ENCODE results near the gene SP140.
"Not testable (repeated sequence)": the region's sequence is repeated elsewhere in the genome, so short reads cannot be mapped to it uniquely, and the experiment has no call there.

SP140 gene

DNA sequence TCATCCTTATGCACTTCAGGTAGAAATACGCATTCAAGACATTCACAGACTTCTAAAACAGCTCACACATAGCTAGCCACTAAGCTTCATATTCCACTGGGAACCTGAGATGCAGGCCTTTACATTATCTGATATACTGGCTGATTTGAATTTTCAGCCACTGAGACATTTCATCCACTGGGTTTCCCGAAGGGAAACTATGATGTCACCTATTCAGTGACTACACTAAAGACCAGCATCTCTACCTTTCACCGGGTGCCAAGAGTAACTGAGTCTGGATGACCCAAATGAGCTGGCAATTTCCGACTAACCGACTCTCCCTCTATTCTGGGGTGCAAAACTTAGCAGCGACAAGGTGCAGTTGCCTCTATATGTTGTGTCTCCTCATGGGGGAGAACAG, 69.7 kb downstream of the SP140 start:
- DNase-seq, result no peak

DNA sequence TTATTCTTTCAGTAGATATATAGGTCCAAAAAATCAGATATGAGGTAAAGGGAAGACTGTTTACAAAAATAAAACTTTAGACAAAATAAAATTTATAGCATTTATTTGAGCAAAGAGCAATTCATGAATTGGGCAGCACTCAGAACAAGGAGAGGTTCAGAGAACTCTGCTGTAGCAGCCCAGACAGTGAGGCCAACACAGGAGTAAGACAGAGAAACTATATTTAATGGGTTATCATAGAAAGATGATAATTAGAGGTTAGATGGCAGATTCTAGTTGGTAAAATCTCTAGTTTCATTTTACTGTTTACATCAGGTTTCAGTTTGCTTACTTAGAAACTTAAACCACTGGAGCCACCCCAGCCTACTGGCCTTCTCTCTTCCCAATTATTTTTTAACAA, 71.4 kb downstream of the SP140 start:
- no peak for DNase-seq

GRCh38 chr2:230299618-230300017, 74.1 kb downstream of the SP140 start:
- no peak for DNase-seq

DNA sequence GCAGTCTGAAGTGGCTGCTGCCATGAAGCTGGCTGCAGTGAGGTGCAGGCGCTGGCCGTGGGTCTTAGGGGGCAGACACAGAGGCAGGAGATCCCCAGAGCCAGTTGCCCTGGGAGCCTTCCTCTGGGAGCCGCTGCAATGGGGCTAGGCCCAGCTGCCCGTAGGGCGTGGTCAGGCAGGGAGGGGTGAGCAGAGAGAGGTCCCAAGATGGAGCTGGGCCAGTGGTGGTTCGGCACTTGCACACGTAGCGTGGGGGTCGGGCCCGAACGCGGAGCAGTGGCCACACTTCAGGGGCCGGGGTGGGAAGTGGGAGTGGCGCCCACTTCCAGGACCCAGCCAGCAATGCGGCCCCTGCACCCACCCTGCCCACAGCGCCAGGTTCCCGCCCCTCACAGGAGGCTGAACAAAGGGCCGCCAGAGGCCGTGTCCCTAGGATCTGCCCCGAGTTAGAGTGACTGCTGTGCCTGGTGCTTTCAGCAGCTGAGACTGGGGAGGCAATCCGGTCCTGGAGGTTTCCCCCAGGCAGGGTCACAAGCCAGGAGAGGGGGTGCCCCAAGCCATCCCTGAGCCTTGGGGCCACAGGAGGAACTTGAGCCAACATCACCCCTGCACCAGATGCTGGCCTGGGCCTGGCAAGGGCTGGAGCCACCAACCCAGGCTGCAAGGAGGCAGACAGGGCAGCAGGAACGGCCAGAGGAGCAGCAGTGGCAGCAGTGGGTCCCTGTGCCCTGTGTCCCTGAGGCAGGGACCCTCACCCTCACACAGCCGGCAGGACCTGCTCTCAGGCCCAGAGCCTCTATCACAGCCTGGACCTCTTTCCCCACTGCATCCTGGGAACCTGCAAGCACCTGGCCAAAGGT, 80.1 kb downstream of the SP140 start:
- DNase-seq, result no peak

DNA sequence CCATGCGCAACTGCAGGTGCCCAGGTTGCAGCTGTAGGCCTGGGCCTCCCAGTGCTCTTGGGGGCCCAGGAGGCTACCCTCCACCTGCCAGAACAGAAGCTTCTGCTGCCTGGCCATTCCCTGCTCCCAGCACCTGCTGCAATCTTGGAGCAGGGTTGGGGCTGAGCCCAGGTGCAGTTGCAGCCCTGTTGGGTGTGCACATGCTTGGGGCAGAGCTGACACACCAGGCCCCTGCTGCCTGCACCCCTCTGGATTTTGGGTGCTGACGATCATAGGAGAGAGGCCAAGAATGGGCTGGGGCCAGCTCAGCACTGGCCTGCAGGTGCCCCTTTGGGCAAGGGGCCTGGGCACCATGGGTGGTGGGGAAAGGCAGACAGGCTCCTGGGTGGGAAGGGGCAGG, 80.9 kb downstream of the SP140 start:
- DNase-seq, result no peak

DNA sequence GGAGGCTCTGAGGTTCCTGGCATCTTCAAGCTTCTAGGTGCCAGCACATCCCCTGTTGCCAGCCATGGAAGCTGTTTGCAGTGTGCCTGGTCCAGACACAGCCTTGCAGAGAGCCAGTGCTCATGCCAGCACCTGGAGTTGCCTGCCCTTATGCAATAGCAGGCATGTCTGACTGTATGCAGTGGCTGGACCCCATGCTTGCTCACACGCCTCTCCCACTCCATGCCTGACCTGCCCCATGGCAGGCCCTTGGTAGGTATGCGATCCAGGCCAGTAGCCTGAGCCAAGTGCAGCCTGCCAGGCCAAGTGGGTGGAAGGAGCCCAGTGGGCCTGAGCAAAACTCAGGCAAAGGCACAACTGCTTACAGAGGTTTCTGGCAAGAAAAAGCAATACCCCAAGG, 81.9 kb downstream of the SP140 start:
- no peak for DNase-seq

DNA sequence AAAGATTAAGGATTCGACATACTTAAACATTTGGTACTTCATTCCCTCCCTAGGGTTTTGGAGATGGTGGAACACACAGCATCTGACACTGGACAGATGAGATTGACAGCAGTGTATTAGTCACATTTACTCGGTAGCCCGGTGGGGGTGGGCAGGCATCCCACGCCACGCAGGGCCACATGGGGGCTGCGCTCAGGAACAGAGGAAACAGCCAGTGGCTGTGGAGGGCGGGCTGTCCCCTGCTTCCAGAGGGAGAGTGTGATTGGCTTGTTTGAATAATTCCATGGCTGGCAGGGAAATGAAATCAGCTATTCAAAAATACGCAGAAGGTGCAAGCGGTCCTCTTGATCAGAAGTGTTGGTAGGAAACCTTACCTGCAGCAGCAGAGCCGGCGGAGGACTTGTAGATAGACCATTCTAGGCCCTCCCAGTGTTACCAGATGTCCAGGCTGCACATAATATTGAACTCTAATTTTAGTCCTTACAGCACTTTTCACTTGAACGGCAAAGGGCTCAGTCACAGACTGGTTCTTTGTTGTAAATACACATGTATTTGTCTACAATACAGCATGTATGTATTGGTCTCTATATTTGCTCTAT, 83.0 kb downstream of the SP140 start:
- DNase-seq, result no peak

DNA sequence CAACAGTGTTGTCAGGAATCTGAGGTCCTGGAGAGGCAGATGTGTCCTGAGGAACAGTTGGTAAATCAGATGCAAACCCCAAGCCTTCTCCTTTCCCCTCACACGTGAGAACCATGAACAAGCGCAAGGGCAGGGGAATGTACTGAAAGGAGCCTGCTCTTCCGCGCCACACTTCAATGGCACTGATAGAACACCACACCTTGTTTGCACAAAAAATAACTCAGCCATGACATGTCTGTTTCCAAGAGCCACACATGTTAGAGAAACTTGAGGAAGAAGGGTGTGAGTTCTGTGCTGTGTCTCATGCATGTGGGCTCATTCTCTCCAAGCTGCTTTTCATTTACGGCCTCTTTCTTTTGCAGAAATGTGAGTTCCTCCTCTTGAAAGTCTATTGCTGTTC, 85.3 kb downstream of the SP140 start:
- DNase-seq, result not testable (repeated sequence)

DNA sequence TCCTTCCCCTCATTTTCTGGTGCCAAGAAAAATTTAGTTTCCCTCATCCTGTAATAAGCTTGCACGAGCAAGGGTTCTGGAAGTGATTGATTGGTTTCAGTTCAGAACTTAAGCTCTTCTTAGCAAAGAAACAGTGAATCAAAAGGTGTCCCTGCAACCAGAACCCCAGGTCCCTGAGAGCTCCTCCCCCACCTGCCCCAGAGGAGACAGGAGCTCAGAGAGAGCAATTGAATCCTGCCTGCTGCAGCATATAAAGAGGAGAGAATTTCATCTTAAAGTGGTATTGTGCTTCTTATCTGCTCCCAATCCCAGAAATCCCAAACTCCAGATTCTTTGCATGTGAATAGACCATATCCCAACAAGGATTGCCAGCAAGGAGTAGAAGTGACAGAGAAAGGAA, 86.1 kb downstream of the SP140 start:
- not testable (repeated sequence) for DNase-seq

DNA sequence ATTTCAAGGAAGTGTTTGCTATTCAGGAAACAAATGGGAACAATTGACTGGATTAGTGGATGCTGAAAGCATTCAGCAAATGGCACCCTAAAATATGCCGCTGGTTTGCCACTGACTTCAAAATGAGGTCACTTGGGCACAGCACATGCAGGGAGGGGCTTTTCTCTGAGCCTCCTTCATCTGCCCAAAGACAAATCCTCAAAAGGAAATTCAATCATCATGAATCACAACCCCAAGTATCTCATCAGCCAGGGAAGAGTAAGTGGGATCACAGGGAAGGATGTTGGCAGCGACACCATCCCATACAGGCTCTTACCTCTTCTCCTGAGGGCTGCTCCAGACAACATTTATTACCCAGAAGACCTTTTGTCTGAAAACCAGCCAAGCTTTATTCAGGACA, 87.1 kb downstream of the SP140 start:
- DNase-seq, result no peak

DNA sequence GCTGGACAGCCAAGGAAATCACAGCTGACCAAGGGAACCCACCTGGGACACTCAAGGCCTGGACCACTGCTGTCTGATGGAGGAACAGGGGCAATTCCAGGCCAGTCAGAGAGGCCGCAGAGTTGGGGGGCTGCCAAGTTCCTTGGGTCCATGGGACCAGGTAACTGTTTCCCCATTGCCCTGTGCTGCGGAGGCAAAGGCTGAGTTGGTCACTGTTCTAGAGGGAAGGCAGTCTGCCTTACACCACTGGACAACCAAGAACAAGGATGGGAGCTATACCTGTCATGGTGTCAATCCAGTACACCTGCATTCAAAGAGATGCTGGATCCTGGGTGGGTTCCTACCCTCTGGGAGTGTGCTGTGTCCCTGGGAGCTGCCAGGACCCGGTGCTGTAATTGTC, 91.8 kb downstream of the SP140 start:
- DNase-seq, result no peak

DNA sequence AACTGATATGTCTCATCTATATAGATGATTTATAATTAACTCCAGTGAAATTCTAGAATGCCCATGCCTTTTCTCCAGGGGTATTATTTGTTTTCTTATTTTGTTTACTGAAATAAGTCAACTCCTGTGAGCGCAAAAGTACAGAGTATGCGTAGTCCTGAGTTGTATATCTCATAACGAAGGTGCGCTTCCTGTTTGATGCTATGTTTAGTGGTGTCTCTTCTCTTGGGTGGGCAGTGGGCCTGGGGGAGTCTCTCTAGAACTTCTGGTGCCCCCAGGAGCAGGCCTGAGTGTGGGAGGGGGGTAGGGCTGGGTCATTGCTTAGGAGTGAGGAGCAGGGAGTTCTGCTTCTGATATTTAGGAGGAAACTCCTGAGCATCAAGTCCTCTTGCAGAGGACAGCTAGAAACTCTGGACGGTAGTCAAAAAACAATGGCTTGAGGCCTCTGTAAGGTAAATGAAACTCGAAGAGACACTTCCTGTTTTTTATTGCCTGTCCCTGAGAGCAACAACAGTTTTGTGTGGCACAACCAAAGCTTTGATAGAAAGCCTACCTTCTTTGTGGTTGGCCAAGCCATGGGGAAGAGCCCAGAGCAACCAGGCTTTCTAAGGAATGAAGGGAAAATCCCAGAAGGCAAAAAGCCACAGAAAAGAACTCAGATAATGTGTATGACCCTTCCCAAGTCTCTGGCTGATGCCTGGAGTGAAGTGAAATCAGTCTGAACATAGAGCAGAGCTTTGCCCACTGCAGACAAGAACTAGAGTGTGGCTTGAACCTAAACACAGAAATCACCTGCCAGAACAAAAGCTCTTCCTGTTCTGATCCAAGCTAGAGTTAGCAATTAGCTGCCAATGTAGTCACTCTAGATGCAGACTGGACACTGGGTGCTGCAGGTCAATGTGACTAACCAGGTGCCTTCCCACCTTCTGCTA, 92.9 kb downstream of the SP140 start:
- no peak for DNase-seq

DNA sequence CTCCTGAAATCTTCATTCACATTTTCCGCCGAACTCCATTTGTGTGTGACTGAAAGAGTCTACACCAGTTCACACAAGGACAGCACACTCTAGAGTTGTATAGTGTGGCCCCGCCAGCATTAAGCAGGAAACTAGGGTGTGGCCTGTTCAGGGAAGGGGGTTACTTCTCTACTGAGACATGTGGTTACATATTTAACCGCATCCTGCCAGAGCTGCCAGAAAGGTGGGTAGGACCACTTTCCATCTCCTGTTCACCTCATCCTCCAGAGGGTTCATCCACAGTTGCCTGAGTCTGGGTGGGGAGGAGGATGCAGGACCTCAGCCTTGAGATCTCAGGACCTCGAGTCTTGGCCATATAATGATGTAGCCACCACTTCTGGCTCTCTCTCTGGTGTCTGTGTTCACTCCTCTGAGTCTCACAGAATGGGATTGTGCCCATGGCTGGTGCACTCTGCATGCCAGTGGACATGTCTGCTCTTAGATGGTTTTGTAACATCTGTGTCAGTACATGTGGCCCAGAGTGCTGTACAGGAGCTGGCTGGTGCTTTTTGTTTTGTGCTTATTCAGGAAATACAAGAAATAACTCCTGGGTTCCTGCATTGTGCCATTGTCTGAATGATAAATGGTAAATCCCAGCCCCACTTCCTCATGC, 93.8 kb downstream of the SP140 start:
- DNase-seq, result peak in 1 of 2 donors; percentile 23

GRCh38 chr2:230321031-230321430, 95.5 kb downstream of the SP140 start:
- DNase-seq, result no peak

DNA sequence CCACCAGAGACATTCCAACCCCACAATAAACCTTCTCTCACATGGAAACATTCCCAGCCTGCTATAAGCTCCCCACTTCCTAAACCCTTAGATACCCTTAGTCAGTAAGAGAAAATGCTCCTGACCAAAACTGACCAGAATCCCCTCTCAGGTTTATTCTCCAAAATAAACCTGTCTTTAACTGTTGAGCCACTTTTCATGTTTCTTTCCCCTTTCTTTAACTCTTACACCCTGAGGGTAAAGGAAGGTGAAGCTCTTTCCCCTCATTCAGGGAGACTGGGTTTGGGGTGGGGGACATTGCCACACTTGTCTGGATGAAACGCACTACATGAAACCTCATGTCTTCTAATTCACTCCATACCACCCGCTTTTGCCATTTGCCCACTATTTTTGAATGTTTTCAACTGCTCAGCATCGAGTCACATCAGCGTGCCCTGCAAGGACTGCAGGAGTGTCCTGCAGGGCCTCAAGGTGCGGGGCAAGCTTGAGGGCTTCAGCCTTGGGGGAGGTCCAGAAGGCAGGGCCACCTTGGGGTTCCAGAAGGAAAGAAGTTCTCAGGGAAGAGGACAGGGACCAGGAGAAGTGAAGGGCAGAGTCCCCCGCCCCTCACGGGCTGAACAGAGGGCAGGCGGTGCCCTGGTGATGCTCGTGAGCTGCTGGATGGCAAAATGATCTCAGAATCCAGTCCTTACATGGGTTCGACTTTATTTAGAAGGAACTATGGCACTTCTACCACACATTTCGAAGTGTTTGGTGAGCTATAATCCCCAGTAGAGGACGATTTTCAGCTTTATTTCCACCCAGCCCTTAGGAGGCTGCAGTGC, 97.2 kb downstream of the SP140 start:
- DNase-seq, result no peak

GRCh38 chr2:230323385-230324106, 98.0 kb downstream of the SP140 start:
- DNase-seq, result no peak

GRCh38 chr2:230324503-230324902, 99.0 kb downstream of the SP140 start:
- DNase-seq, result no peak

DNA sequence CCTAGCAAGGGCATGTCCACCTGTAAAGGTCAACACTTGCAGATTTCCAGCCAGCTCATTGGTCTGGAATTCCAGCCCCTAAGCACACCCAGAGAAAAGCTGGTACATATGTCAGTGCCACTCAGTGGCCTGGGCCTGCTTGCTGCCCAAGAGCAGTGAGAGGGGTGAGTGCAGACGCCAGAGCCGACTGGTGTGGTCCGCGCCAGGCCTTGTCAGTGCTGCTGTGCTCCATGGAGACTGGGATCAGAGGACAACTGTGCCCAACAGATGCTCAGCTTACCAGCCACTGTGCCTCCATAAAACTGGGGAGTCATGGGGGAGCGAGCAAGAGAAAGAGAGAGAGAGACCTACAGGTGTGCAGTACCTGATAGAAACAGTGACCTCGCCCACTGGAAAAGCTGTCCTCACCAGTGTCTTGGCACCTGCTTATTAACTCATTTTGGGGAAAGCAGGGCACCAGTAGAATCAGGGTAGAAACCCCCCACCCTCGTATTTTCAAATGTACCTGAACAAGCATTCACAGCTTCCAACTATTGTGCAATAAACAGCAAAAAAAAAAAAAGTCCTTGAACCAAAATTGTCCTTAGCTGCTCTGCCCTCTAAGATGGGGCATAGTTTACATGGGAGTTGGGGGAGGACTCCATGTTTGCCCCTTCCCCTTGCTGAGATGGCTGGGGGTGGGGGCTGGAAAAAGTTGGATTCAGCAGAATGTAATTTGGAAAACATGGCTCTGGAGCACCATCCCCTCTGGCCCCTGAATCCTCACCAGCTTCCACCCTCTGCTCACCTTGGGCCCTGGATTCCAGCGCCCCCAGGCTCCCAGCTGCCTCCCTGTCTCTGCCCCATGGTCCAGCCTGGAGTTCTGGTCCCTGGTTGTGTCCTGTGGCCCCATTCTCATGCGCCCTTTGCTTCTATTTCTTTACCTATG, 100.0 kb downstream of the SP140 start:
- DNase-seq, result no peak

DNA sequence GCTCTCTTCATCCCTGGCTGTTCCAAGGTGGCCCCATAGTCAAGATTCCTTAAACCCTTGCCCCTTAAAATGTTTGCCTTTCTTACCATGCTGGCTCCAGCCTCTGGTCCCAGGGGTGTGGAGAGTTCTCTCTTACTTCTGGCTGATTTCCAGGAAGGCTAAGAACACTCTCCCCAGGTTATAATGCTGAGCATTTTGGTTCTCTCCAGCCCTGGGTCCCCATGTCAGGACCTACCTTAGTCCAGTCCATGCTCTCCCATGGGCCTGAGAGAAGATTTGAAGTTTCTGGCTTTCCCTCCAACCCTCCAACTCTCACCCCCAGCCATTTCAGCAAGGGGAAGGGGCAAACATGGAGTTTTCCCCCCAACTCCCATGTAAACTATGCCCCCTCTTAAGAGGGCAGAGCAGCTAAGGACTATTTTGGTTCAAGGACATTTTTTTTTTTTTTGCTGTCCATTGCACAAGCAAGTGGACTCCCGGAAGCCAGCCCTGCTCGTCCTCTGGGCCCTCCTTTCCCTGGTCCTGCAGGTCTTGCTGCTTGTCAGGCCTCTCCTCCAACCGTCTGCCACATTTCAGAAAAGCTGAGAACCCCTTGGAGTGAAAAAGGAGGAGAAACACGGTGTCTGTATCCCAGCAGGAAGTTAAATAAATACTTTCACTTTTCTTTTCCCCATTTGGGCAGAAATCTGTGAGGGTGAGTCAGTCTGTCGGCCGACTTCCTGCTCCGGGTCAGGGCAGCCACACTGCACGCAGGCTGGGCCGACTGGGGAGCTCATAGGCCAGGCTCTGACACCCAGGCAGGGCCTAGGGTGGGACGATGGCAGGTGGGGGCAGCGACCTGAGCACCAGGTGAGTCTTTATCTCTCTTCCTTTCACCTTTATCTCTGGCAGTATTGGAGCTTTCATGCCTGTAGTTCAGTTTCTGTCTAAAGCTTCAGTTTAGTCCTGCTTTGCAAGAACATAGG, 101.2 kb downstream of the SP140 start, which contains the start of gene SP140L:
Gene SP140L (plus strand): TSS at position 741 of the 965 bp plus-strand sequence. CDS start 77 bp downstream, at position 818.
- DNase-seq, result peak; percentile 85 to 87
